Endodermal cell (in vitro differentiated cells): Measurements from ENCODE around the gene ROMO1. TPM values are rescaled to one million over a fixed set of nuclear protein-coding genes. Genes with fewer than 3 reads are reported as not detected.

ENCODE experiments used
- DNase-seq: peaks from one replicate; pipeline ENCODE4 v3.0.0-alpha.2; 2017
- H3K27ac ChIP-seq: 2 replicates; pipeline ENCODE4 v1.5.1; 2013; ENCODE audit warnings: mild to moderate bottlenecking, low read depth, low read length, moderate library complexity
- H3K27me3 ChIP-seq: 2 replicates; pipeline ENCODE4 v1.6.1; 2013; ENCODE audit warnings: mild to moderate bottlenecking, low read length, moderate library complexity; ENCODE audit not compliant: insufficient read depth, control insufficient read depth, poor library complexity, severe bottlenecking
- H3K36me3 ChIP-seq: 2 replicates; pipeline ENCODE4 v1.7.0; 2013; ENCODE audit warnings: mild to moderate bottlenecking, low read length, moderate library complexity; ENCODE audit not compliant: control insufficient read depth, insufficient read depth
- H3K4me1 ChIP-seq: one replicate; pipeline ENCODE4 v1.7.0; 2013; ENCODE audit warnings: low read length; ENCODE audit not compliant: control insufficient read depth, insufficient read depth
- H3K4me3 ChIP-seq: 2 replicates; pipeline ENCODE4 v1.5.1; 2013; ENCODE audit warnings: mild to moderate bottlenecking, low read length, moderate library complexity
- H3K9ac ChIP-seq: 2 replicates; pipeline ENCODE4 v1.6.1; 2013; ENCODE audit warnings: mild to moderate bottlenecking, low read length, moderate library complexity; ENCODE audit not compliant: poor library complexity, severe bottlenecking; ENCODE audit errors: extremely low read depth
- H3K9me3 ChIP-seq: 2 replicates; pipeline ENCODE4 v1.6.1; 2013; ENCODE audit warnings: mild to moderate bottlenecking, low read length, moderate library complexity; ENCODE audit not compliant: control insufficient read depth
- H3K27ac Mint-ChIP-seq: 2 replicates; pipeline ENCODE4 v1.8.0; 2020; ENCODE audit warnings: mixed read lengths
- H3K27me3 Mint-ChIP-seq: 2 replicates; pipeline ENCODE4 v1.8.0; 2021; ENCODE audit warnings: mild to moderate bottlenecking, mixed read lengths; ENCODE audit not compliant: insufficient read depth
- H3K36me3 Mint-ChIP-seq: 2 replicates; pipeline ENCODE4 v1.8.0; 2020; ENCODE audit warnings: low read depth, mixed read lengths
- H3K4me1 Mint-ChIP-seq: 2 replicates; pipeline ENCODE4 v1.8.0; 2020; ENCODE audit warnings: mixed read lengths
- H3K4me3 Mint-ChIP-seq: 2 replicates; pipeline ENCODE4 v1.8.0; 2020; ENCODE audit warnings: mild to moderate bottlenecking, moderate library complexity, mixed read lengths
- H3K9me3 Mint-ChIP-seq: 2 replicates; pipeline ENCODE4 v1.8.0; 2020; ENCODE audit warnings: mild to moderate bottlenecking, mixed read lengths
- CTCF ChIP-seq: fragments of 200-600 bp; sonication (generic); conservative IDR thresholded peaks from 2 replicates; pipeline ENCODE4 v1.5.0; 2021; ENCODE audit warnings: antibody characterized with exemption, mild to moderate bottlenecking
- WGBS, 2 experiments: methylation state at CpG; one replicate each; pipeline versions ENCODE4 v1.1.5 to v1.1.7; 2013; ENCODE audit warnings: missing lambda C conversion rate in 2 of 2, mixed read lengths in 1 of 2; ENCODE audit not compliant: insufficient coverage in 1 of 2, insufficient read length in 1 of 2; 5-methylcytosine and 5-hydroxymethylcytosine counted together
- total RNA-seq, 2 donors: library from RNA; stranded (reverse); fragmentation: NEBNext Ultra II Directional in 1 of 2; extraction: Animal tissue kit (Norgen Biotek cat#: 25700) in 1 of 2; gene quantifications; 2 replicates in 1 of 2; 3 replicates in 1 of 2; pipeline ENCODE4 v1.2.1, GENCODE V29; 2021

The ROMO1 gene
- total RNA-seq, 2 donors from 2014 or later = 194 to 243 TPM

GRCh38 chr20:35738410-35739179 lies 39.4 kb downstream of the ROMO1 start:
- H3K27me3 ChIP-seq = no peaks in the 10 kb centered on the region
- DNase-seq = no peak
- Mint-ChIP-seq H3K4me3 (peak overlapping the region; percentile 32), H3K27me3 (no peaks in the 10 kb centered on the region), H3K4me1 (peaks cover 30% of the 10 kb centered on the region), H3K9me3 (no peaks in the 10 kb centered on the region), H3K36me3 (peaks cover 68% of the 10 kb centered on the region), H3K27ac (no peak overlapping the region)
- no peak overlapping the region for H3K27ac ChIP-seq
- WGBS, 2 experiments = 85 to 97% methylated on average over 3 of the region's 4 CpGs
- no peaks in the 10 kb centered on the region for H3K9me3 ChIP-seq
- no peak for TF ChIP-seq CTCF
- peak overlapping the region; percentile 99 for H3K4me3 ChIP-seq
- H3K36me3 ChIP-seq = peaks cover 71% of the 10 kb centered on the region
- H3K9ac ChIP-seq = no peak overlapping the region
- no peaks in the 10 kb centered on the region for H3K4me1 ChIP-seq

GRCh38 chr20:35739294-35740163 lies 40.3 kb downstream of the ROMO1 start:
- peak overlapping the region; percentile 100 for H3K4me3 Mint-ChIP-seq
- peak overlapping the region; percentile 99 for H3K4me3 ChIP-seq
- H3K36me3 Mint-ChIP-seq = peaks cover 59% of the 10 kb centered on the region
- H3K9me3 ChIP-seq = no peaks in the 10 kb centered on the region
- peak; percentile 45 for DNase-seq
- peaks cover 27% of the 10 kb centered on the region for H3K4me1 Mint-ChIP-seq
- H3K27me3 Mint-ChIP-seq = no peaks in the 10 kb centered on the region
- H3K27ac Mint-ChIP-seq = peak overlapping the region; percentile 78
- peaks cover 61% of the 10 kb centered on the region for H3K36me3 ChIP-seq
- no peak overlapping the region for H3K27ac ChIP-seq
- no peaks in the 10 kb centered on the region for H3K27me3 ChIP-seq
- H3K9ac ChIP-seq = peak overlapping the region; percentile 100
- no peaks in the 10 kb centered on the region for H3K9me3 Mint-ChIP-seq
- 97 to 100% methylated on average over 5 to 6 of the region's 7 CpGs for WGBS, 2 experiments
- TF ChIP-seq CTCF = peak; percentile 49
- H3K4me1 ChIP-seq = no peaks in the 10 kb centered on the region

GRCh38 chr20:35741892-35742740 lies 42.9 kb downstream of the ROMO1 start, which contains the start of gene RBM39:
Gene RBM39, minus strand, starts transcription at chr20:35742260. Its CDS starts 1,386 bp downstream, at chr20:35740874.
- no peaks in the 10 kb centered on the region for H3K9me3 ChIP-seq
- H3K27me3 Mint-ChIP-seq = no peaks in the 10 kb centered on the region
- H3K27me3 ChIP-seq = no peaks in the 10 kb centered on the region
- 0% methylated on average over 52 to 66 of the region's 66 CpGs for WGBS, 2 experiments
- peak within 1 kb of the TSS; percentile 98 for H3K27ac ChIP-seq
- peak; percentile 63 for TF ChIP-seq CTCF
- peaks cover 39% of the 10 kb centered on the region for H3K36me3 Mint-ChIP-seq
- peak; percentile 100 for DNase-seq
- H3K4me3 ChIP-seq = peak within 1 kb of the TSS; percentile 99
- no peaks in the 10 kb centered on the region for H3K4me1 ChIP-seq
- peaks cover 18% of the 10 kb centered on the region for H3K4me1 Mint-ChIP-seq
- H3K4me3 Mint-ChIP-seq = peak within 1 kb of the TSS; percentile 100
- peak within 1 kb of the TSS; percentile 100 for H3K27ac Mint-ChIP-seq
- no peaks in the 10 kb centered on the region for H3K9me3 Mint-ChIP-seq
- peaks cover 36% of the 10 kb centered on the region for H3K36me3 ChIP-seq
- H3K9ac ChIP-seq = peak within 1 kb of the TSS; percentile 100
